HepG2 (cell line): ENCODE measurements around the gene FIBP. TPM values are rescaled to one million over a fixed set of nuclear protein-coding genes. Genes with fewer than 3 reads are reported as not detected.

Experiments used
- ARID5B ChIP-seq: IDR thresholded peaks from 2 replicates; pipeline ENCODE4 v1.4.0; 2020; ENCODE audit warnings: mild to moderate bottlenecking, missing genetic modification reagents
- FOXK1 ChIP-seq: sonication (generic); formaldehyde crosslinking; IDR thresholded peaks from 2 replicates; pipeline ENCODE4 v1.4.0; 2020; ENCODE audit warnings: low read depth, missing genetic modification reagents, borderline replicate concordance
- HNF4A ChIP-seq: sonication (generic); formaldehyde crosslinking; IDR thresholded peaks from 2 replicates; pipeline ENCODE4 v1.4.0; 2020; ENCODE audit warnings: missing genetic modification reagents
- HOXA3 ChIP-seq: sonication (generic); formaldehyde crosslinking; IDR thresholded peaks from 2 replicates; pipeline ENCODE4 v1.5.0; 2020; ENCODE audit warnings: missing genetic modification reagents
- NFKB2 ChIP-seq: sonication (generic); formaldehyde crosslinking; IDR thresholded peaks from 2 replicates; pipeline ENCODE4 v1.4.0; 2020; ENCODE audit warnings: missing genetic modification reagents, borderline replicate concordance
- PHF21A ChIP-seq: sonication (generic); formaldehyde crosslinking; IDR thresholded peaks from 2 replicates; pipeline ENCODE4 v1.5.0; 2020; ENCODE audit warnings: mild to moderate bottlenecking, missing genetic modification reagents
- RARA ChIP-seq: IDR thresholded peaks from 2 replicates; pipeline ENCODE4 v1.6.1; 2016; ENCODE audit warnings: missing genetic modification reagents, missing compliant biosample characterization
- SAP130 ChIP-seq: IDR thresholded peaks from 2 replicates; pipeline ENCODE4 v1.6.1; 2016; ENCODE audit warnings: low read depth
- SOX6 ChIP-seq, 2 experiments: fragments of 450-650 bp in 1 of 2; sonication (generic) in 1 of 2; formaldehyde crosslinking in 1 of 2; IDR thresholded peaks; 2 replicates each; pipeline versions ENCODE4 v1.4.0 to v1.6.1; 2017 to 2020; ENCODE audit warnings: antibody characterized with exemption in 1 of 2, mild to moderate bottlenecking in 1 of 2, missing genetic modification reagents in 1 of 2
- ZNF777 ChIP-seq: sonication (generic); formaldehyde crosslinking; IDR thresholded peaks from 2 replicates; pipeline ENCODE4 v1.4.0; 2020; ENCODE audit warnings: missing genetic modification reagents
- polyA plus RNA-seq, 8 experiments: library from polyadenylated mRNA; depleted of rRNA in 3 of 8; stranded (reverse) in 7 of 8; unstranded in 1 of 8; fragments of >200 nt; fragmentation: Illumina TruSeq in 4 of 8; extraction: Trizol in 4 of 8; gene quantifications; 2 replicates each; pipeline versions ENCODE4 v1.2.1 to v1.2.3, GENCODE V29; 2011 to 2016; ENCODE audit warnings: low read depth in 4 of 8, missing spikeins in 1 of 8, mixed read lengths in 1 of 8; ENCODE audit not compliant: insufficient read depth in 1 of 8
- total RNA-seq, 5 experiments: library from RNA; depleted of rRNA; stranded (reverse); fragments of >200 nt; fragmentation: Illumina TruSeq; extraction: Trizol; gene quantifications; 2 replicates each; pipeline ENCODE4 v1.2.3, GENCODE V29; 2016; ENCODE audit warnings: low read depth in 1 of 5
- TF ChIP-seq, protein P1 (sequence below): IDR thresholded peaks from 2 replicates; pipeline ENCODE4 v1.6.1; 2018; ENCODE audit warnings: missing genetic modification reagents, mild to moderate bottlenecking, missing compliant biosample characterization
- TF ChIP-seq, protein P2 (sequence below): sonication (generic); formaldehyde crosslinking; IDR thresholded peaks from 2 replicates; pipeline ENCODE4 v1.5.1; 2020; ENCODE audit warnings: mild to moderate bottlenecking, missing genetic modification reagents, moderate library complexity
- TF ChIP-seq, protein P3 (sequence below): sonication (generic); formaldehyde crosslinking; conservative IDR thresholded peaks from 2 replicates; pipeline ENCODE4 v1.4.0; 2020; ENCODE audit warnings: mild to moderate bottlenecking, missing genetic modification reagents, moderate library complexity

The FIBP gene
- total and polyA plus RNA-seq, 2 of the 13 experiments (the other 11 are each of a cell fraction or from before 2014, with no cell fraction given), result 42.9 to 62.1 TPM

- TF ChIP-seq ARID5B, result 0 out of 2 replicates have a peak, but pooled peaks have one; percentile 32
- TF ChIP-seq PHF21A (CRISPR knock-in tag), result 0 out of 2 replicates have a peak, but pooled peaks have one; percentile 38
- TF ChIP-seq, protein P1, sequence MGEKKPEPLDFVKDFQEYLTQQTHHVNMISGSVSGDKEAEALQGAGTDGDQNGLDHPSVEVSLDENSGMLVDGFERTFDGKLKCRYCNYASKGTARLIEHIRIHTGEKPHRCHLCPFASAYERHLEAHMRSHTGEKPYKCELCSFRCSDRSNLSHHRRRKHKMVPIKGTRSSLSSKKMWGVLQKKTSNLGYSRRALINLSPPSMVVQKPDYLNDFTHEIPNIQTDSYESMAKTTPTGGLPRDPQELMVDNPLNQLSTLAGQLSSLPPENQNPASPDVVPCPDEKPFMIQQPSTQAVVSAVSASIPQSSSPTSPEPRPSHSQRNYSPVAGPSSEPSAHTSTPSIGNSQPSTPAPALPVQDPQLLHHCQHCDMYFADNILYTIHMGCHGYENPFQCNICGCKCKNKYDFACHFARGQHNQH (CRISPR knock-in tag), result 0 out of 2 replicates have a peak, but pooled peaks have one; percentile 20
- 0 out of 2 replicates have a peak, but pooled peaks have one; percentile 22 for TF ChIP-seq FOXK1
- TF ChIP-seq NFKB2, result no peak
- TF ChIP-seq RARA (CRISPR knock-in tag), result peak; percentile 98
- peak; percentile 66 for TF ChIP-seq SAP130 (CRISPR knock-in tag)
- no peak for TF ChIP-seq SOX6 (IDR thresholded peaks at IDR 0.05)
- no peak for TF ChIP-seq SOX6 (CRISPR knock-in tag; IDR thresholded peaks at IDR 0.05)
- peak; percentile 85 for TF ChIP-seq HNF4A (CRISPR knock-in tag)
- TF ChIP-seq, protein P2, sequence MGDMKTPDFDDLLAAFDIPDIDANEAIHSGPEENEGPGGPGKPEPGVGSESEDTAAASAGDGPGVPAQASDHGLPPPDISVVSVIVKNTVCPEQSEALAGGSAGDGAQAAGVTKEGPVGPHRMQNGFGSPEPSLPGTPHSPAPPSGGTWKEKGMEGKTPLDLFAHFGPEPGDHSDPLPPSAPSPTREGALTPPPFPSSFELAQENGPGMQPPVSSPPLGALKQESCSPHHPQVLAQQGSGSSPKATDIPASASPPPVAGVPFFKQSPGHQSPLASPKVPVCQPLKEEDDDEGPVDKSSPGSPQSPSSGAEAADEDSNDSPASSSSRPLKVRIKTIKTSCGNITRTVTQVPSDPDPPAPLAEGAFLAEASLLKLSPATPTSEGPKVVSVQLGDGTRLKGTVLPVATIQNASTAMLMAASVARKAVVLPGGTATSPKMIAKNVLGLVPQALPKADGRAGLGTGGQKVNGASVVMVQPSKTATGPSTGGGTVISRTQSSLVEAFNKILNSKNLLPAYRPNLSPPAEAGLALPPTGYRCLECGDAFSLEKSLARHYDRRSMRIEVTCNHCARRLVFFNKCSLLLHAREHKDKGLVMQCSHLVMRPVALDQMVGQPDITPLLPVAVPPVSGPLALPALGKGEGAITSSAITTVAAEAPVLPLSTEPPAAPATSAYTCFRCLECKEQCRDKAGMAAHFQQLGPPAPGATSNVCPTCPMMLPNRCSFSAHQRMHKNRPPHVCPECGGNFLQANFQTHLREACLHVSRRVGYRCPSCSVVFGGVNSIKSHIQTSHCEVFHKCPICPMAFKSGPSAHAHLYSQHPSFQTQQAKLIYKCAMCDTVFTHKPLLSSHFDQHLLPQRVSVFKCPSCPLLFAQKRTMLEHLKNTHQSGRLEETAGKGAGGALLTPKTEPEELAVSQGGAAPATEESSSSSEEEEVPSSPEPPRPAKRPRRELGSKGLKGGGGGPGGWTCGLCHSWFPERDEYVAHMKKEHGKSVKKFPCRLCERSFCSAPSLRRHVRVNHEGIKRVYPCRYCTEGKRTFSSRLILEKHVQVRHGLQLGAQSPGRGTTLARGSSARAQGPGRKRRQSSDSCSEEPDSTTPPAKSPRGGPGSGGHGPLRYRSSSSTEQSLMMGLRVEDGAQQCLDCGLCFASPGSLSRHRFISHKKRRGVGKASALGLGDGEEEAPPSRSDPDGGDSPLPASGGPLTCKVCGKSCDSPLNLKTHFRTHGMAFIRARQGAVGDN, result peak; percentile 45; the same call in 1 of the 2 replicates
- TF ChIP-seq ZNF777, result no peak
- peak; percentile 61; the same call in 1 of the 2 replicates for TF ChIP-seq HOXA3 (CRISPR knock-in tag)
- TF ChIP-seq, protein P3, sequence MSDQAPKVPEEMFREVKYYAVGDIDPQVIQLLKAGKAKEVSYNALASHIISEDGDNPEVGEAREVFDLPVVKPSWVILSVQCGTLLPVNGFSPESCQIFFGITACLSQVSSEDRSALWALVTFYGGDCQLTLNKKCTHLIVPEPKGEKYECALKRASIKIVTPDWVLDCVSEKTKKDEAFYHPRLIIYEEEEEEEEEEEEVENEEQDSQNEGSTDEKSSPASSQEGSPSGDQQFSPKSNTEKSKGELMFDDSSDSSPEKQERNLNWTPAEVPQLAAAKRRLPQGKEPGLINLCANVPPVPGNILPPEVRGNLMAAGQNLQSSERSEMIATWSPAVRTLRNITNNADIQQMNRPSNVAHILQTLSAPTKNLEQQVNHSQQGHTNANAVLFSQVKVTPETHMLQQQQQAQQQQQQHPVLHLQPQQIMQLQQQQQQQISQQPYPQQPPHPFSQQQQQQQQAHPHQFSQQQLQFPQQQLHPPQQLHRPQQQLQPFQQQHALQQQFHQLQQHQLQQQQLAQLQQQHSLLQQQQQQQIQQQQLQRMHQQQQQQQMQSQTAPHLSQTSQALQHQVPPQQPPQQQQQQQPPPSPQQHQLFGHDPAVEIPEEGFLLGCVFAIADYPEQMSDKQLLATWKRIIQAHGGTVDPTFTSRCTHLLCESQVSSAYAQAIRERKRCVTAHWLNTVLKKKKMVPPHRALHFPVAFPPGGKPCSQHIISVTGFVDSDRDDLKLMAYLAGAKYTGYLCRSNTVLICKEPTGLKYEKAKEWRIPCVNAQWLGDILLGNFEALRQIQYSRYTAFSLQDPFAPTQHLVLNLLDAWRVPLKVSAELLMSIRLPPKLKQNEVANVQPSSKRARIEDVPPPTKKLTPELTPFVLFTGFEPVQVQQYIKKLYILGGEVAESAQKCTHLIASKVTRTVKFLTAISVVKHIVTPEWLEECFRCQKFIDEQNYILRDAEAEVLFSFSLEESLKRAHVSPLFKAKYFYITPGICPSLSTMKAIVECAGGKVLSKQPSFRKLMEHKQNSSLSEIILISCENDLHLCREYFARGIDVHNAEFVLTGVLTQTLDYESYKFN (CRISPR knock-in tag), result peak; percentile 62
Observed at GRCh38 chr11:65854161-65854592, 34.1 kb downstream of the FIBP start (continued).
